Measurements from ENCODE around the gene PDE4B. TPM values are rescaled to one million over a fixed set of nuclear protein-coding genes. Genes with fewer than 3 reads are reported as not detected.

The PDE4B gene
- total and polyA plus RNA-seq, 2 of the 13 experiments (the other 11 are each of a cell fraction or from before 2014, with no cell fraction given), result not detected

- H3K36me3 ChIP-seq (replicated peaks in 1 of 2; ENCODE audit: control insufficient read depth in 1 of 2, insufficient read depth in 2 of 2, low read length in 2 of 2), result no peaks in the 10 kb centered on the region
- in situ Hi-C loops (cut with HindIII; ENCODE audit: extremely low pct_ligation_motif_present, low pct_unique_long_range_greater_than_20kb), result no loop called here
- no peaks in the 10 kb centered on the region for H4K20me1 ChIP-seq (ENCODE audit: insufficient read depth, low read length)
- H2AFZ ChIP-seq (ENCODE audit: low read length), result no peak overlapping the region
- BruUV-seq (replicated peaks), result no TSS peak
- no peak overlapping the region for H3K4me3 ChIP-seq (replicated peaks in 1 of 3; ENCODE audit: insufficient read depth in 1 of 3, low read depth in 2 of 3, low read length in 3 of 3)
- no peak for FAIRE-seq
- no peak for DNase-seq (ENCODE audit: low spot score)
- POLR2A ChIA-PET, result no interaction called here
- H3K27ac ChIP-seq (ENCODE audit: extremely low read length, insufficient read depth, low read length), result no peak overlapping the region
- no peaks in the 10 kb centered on the region for H3K79me2 ChIP-seq (ENCODE audit: insufficient read depth, low read length)
- no peaks in the 10 kb centered on the region for H3K27me3 ChIP-seq (ENCODE audit: control insufficient read depth in 1 of 2, insufficient read depth in 2 of 2, low read length in 2 of 2)
- CTCF ChIA-PET (ENCODE audit: low intra/inter-chr PET ratio, low total read pairs), result no interaction called here
- no peak overlapping the region for H3K4me2 ChIP-seq (ENCODE audit: low read depth, low read length)
- H3K4me1 ChIP-seq (ENCODE audit: insufficient read depth, low read length), result no peaks in the 10 kb centered on the region
- no peaks in the 10 kb centered on the region for H3K9me3 ChIP-seq (ENCODE audit: low read length)
- H3K9ac ChIP-seq (ENCODE audit: insufficient read depth, low read depth, low read length), result no peak overlapping the region
- intact Hi-C loops (cut with micrococcal nuclease; ENCODE audit: unreplicated experiment), result no loop called here
- no peak for ATAC-seq
- 52% methylated on average over 6 of the region's 6 CpGs for WGBS (ENCODE audit: low lambda C conversion rate)
- TF ChIP-seq ZNF18 (CRISPR knock-in tag; IDR thresholded peaks at IDR 0.05; ENCODE audit: insufficient replicate concordance) (no peak), ARNTL (CRISPR knock-in tag; IDR thresholded peaks at IDR 0.05) (no peak), FOXA1 (IDR thresholded peaks at IDR 0.05) (no peak), FOXA1 (CRISPR knock-in tag; IDR thresholded peaks at IDR 0.05) (no peak), ZNF318 (CRISPR knock-in tag; IDR thresholded peaks at IDR 0.05) (no peak), ZNF691 (CRISPR knock-in tag; IDR thresholded peaks at IDR 0.05; ENCODE audit: borderline replicate concordance, low read depth) (no peak), ASH2L (IDR thresholded peaks at IDR 0.05; ENCODE audit: insufficient read length, low read depth, low read length) (no peak), CREB1 (IDR thresholded peaks at IDR 0.05) (no peak), CREB1 (CRISPR knock-in tag; IDR thresholded peaks at IDR 0.05) (no peak), SSRP1 (CRISPR knock-in tag; IDR thresholded peaks at IDR 0.05) (no peak), ZNF264 (CRISPR knock-in tag; IDR thresholded peaks at IDR 0.05) (no peak), HHEX (CRISPR knock-in tag; IDR thresholded peaks at IDR 0.05) (no peak), KAT7 (CRISPR knock-in tag; IDR thresholded peaks at IDR 0.05; ENCODE audit: borderline replicate concordance) (no peak), ZNF251 (CRISPR knock-in tag; IDR thresholded peaks at IDR 0.05) (no peak), BORCS8-MEF2B (CRISPR knock-in tag; IDR thresholded peaks at IDR 0.05) (no peak), ZNF180 (CRISPR knock-in tag; IDR thresholded peaks at IDR 0.05; ENCODE audit: borderline replicate concordance, low read depth) (no peak), ERF (CRISPR knock-in tag; IDR thresholded peaks at IDR 0.05) (no peak), ZNF558 (CRISPR knock-in tag; IDR thresholded peaks at IDR 0.05; ENCODE audit: borderline replicate concordance) (no peak)
These were observed 518.9 kb downstream of the PDE4B start for GRCh38 chr1:66311628-66312027.

Measured in HepG2 (cell line).